Psoas muscle (tissue), 8 donors: ENCODE data around the gene PRPS1L1. TPM values are rescaled to one million over a fixed set of nuclear protein-coding genes. Genes with fewer than 3 reads are reported as not detected.

ENCODE experiments used
- ATAC-seq, 4 donors: fragments of 200-7000 bp; cut with Tn5 transposase; one replicate each; pipeline ENCODE4 v1.9.1; 2020; ENCODE audit warnings: moderate library complexity in 3 of 4, mild to moderate bottlenecking in 2 of 4
- DNase-seq, 2 donors: peaks; one replicate each; pipeline ENCODE4 v3.0.0-alpha.2; 2020
- H3K27ac ChIP-seq: fragments of 200-600 bp; one replicate; pipeline ENCODE4 v1.8.0; 2022
- H3K27me3 ChIP-seq, 3 donors: fragments of 200-600 bp in 1 of 3; one replicate each; pipeline versions ENCODE4 v1.6.1 to v1.8.0; 2013 to 2022; ENCODE audit warnings: low read length in 2 of 3, mild to moderate bottlenecking in 2 of 3, moderate library complexity in 1 of 3; ENCODE audit not compliant: insufficient read depth in 3 of 3
- H3K36me3 ChIP-seq, 2 donors: fragments of 200-600 bp in 1 of 2; one replicate each; pipeline versions ENCODE4 v1.6.1 to v1.8.0; 2013 to 2022; ENCODE audit warnings: low read depth in 1 of 2, mild to moderate bottlenecking in 1 of 2, moderate library complexity in 1 of 2; ENCODE audit not compliant: insufficient read depth in 1 of 2
- H3K4me1 ChIP-seq: fragments of 200-600 bp; one replicate; pipeline ENCODE4 v1.8.0; 2022
- H3K4me3 ChIP-seq: fragments of 200-600 bp; one replicate; pipeline ENCODE4 v1.8.0; 2022; ENCODE audit warnings: mild to moderate bottlenecking
- H3K9me3 ChIP-seq: fragments of 200-600 bp; one replicate; pipeline ENCODE4 v1.8.0; 2022
- WGBS, 3 donors: extraction: QIAGEN DNeasy Blood & Tissue Kit; methylation state at CpG; one replicate each; pipeline versions ENCODE4 v1.1.6 to v1.1.7; 2013; 5-methylcytosine and 5-hydroxymethylcytosine counted together
- intact Hi-C, 2 donors: fragments of 100-400 bp; cut with DNase I; formaldehyde crosslinking; loops; one replicate each; pipeline versions ENCODE4 v1.11.0 to v1.14.2; 2022
- polyA plus RNA-seq, 3 donors: library from polyadenylated mRNA; stranded (reverse); fragments of 200-250 nt; gene quantifications; one replicate each; pipeline ENCODE4 v1.2.3, GENCODE V29; 2013
- total RNA-seq, 4 donors: library from RNA; stranded (reverse); fragmentation: NEBNext Ultra II Directional in 2 of 4; extraction: Animal tissue kit (Norgen Biotek cat#: 25700) in 2 of 4; gene quantifications; one replicate each; pipeline versions ENCODE4 v1.2.1 to v1.2.4, GENCODE V29; 2021 to 2023
- TF ChIP-seq, protein P1 (sequence below): fragments of 200-600 bp; IDR thresholded peaks from one replicate; pipeline ENCODE4 v1.8.0; 2022; ENCODE audit warnings: antibody characterized with exemption
- donor health status: healthy with polysubstance abuse.
- donor health status: DM: no; HTN: no; CAD: no; lungs with moderate emphysema.
- donor health status: Bipolar disorder and iron deficiency.
- donor health status: healthy.
- donor health status: DM: yes; HTN: yes; CAD: no.
- donor health status: DM: no; HTN: no; CAD: no.
- donor health status: DM: no; HTN: no; CAD: no.
- donor health status: DM: yes; HTN: yes; CAD: no.

Gene PRPS1L1
- total and polyA plus RNA-seq, 7 donors = not detected

DNA sequence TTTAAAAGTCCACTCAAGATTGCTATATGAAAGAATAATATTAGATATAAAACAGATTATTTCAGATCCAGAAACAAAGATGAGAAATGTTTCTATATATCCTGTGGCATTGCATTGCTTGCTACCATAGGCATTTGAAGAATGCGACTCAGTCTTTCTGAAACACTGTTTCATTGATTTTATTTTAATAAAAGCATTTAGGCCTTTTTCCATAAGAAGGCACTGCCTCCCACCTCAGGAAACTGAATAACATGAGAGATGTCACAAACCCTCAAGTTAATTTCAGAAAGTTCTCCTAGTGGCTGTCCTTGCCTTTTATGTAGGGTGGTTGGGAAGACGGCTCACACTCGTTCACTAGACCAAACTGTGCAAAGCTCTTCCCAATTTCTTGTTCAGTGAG, 23.3 kb downstream of the PRPS1L1 start:
- no peak overlapping the region for H3K4me3 ChIP-seq
- H3K27me3 ChIP-seq = no peaks in the 10 kb centered on the region
- TF ChIP-seq, protein P1, sequence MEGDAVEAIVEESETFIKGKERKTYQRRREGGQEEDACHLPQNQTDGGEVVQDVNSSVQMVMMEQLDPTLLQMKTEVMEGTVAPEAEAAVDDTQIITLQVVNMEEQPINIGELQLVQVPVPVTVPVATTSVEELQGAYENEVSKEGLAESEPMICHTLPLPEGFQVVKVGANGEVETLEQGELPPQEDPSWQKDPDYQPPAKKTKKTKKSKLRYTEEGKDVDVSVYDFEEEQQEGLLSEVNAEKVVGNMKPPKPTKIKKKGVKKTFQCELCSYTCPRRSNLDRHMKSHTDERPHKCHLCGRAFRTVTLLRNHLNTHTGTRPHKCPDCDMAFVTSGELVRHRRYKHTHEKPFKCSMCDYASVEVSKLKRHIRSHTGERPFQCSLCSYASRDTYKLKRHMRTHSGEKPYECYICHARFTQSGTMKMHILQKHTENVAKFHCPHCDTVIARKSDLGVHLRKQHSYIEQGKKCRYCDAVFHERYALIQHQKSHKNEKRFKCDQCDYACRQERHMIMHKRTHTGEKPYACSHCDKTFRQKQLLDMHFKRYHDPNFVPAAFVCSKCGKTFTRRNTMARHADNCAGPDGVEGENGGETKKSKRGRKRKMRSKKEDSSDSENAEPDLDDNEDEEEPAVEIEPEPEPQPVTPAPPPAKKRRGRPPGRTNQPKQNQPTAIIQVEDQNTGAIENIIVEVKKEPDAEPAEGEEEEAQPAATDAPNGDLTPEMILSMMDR = no peak
- ATAC-seq = no peak
- no peak overlapping the region for H3K27ac ChIP-seq
- H3K9me3 ChIP-seq = no peaks in the 10 kb centered on the region
- intact Hi-C loops = no loop called here
- H3K36me3 ChIP-seq = no peaks in the 10 kb centered on the region
- H3K4me1 ChIP-seq = no peaks in the 10 kb centered on the region
- DNase-seq = no peak
- 75 to 82% (median 78%) methylated on average over 3 of the region's 3 CpGs for WGBS, 3 donors

DNA sequence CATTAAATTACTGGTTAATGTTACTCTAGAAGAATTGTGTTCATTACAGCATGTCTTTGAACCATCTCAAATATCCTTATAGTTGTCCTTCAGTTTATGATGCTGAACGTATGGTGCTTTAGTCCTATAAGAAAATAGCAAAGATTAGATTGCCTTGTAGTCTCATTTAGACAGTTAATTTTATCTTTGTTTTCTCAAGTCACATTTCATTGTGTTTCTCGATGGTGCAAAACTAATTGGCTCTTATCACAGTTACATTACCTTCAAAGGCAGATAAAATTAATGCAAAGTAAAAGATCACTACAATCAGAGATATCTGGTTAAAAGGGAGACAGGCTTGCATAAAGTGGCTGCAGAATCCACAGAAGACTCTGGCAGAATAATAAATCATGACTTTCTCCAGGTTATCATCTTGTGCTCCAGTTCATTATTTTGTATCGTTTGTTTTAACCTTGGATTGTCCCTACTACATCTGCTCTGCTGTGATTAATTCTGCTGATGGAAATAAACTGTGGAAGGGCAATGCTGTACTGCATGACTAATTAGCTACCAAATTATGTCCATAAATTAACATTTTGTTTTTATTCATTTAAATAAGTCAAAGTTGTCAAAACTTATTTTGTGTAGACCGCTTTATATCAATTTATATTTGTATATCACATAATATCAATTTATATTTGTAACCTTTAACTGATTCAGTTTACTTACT, 24.2 kb downstream of the PRPS1L1 start:
- H3K36me3 ChIP-seq = no peaks in the 10 kb centered on the region
- intact Hi-C loops = no loop called here
- ATAC-seq (no peak), DNase-seq (no peak)
- H3K4me1 ChIP-seq = no peaks in the 10 kb centered on the region
- TF ChIP-seq, protein P1 = no peak
- H3K9me3 ChIP-seq = no peaks in the 10 kb centered on the region
- H3K27me3 ChIP-seq = no peaks in the 10 kb centered on the region
- H3K4me3 ChIP-seq = no peak overlapping the region
- H3K27ac ChIP-seq = no peak overlapping the region
- WGBS, 3 donors = 53 to 56% (median 53%) methylated on average over 4 of the region's 4 CpGs

DNA sequence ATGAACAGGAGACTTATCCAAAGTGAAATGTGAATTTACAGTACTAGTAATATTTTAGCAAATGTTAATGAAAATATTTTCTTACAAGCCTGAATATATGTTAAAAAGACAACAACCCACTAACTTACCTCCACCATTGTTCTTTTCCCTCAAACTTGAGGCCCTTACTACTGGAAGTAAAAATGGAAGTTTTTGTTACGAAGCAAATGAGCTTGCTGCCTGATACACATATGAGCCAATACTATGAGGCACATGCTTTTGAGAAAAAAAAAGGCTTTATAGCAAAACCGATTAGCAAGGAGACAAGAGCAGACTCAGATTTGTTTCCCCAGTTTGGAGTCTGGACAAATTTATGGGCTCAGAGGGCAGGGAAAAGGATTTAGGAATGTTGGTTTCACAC, 29.0 kb downstream of the PRPS1L1 start:
- Histone ChIP-seq H3K27ac (no peak overlapping the region), H3K4me1 (no peaks in the 10 kb centered on the region), H3K36me3 (no peaks in the 10 kb centered on the region), H3K9me3 (no peaks in the 10 kb centered on the region), H3K4me3 (no peak overlapping the region), H3K27me3 (no peaks in the 10 kb centered on the region)
- TF ChIP-seq, protein P1 = no peak
- ATAC-seq = no peak
- DNase-seq = no peak
- intact Hi-C loops = no loop called here
- WGBS, 3 donors = 81 to 88% (median 84%) methylated on average over 2 of the region's 2 CpGs

DNA sequence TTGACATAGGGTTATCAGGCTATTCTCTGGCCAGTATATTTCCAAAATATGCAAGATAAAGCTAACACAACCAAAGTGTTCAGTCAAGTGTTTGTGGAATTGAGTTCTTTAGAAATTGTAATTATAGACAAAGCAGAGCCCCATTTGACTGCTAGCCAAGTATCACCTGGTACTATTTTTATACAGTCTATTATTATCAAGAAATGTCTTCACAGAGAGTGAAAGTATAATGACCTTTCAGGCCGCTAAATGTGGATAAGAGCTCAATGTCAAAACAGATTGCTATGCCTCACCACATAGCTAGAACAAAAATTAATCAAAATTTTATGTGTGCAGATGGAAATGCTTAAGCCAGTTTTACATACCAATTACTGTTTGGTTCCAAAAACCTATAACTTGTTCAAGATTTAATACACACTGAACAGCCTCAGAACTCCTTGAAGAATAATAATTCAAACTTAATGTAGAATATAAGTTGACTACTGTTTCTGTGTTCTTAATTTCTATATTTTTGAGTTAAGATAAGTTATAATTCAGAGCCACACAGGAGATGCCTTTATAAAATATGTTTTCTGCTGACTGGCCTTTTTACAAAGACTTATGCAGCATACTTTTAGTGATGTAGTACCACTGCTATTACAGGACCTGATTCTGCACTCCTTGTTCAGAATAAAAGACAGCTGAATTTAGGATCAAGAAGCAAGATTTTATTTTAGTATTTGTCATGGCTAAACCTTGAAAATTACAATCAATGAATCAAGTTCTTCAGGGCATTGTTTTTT, 31.0 kb downstream of the PRPS1L1 start:
- Histone ChIP-seq H3K36me3 (no peaks in the 10 kb centered on the region), H3K4me3 (no peak overlapping the region), H3K27me3 (no peaks in the 10 kb centered on the region), H3K4me1 (no peaks in the 10 kb centered on the region), H3K27ac (no peak overlapping the region), H3K9me3 (no peaks in the 10 kb centered on the region)
- TF ChIP-seq, protein P1 = no peak
- intact Hi-C loops = no loop called here
- DNase-seq (no peak), ATAC-seq (no peak)
- whole genome bisulfite sequencing, 3 donors = 0 to 33% (median 0%) methylated on average over 1 of the region's 1 CpG
